ENCODE results near the gene SCN3A.

DNA sequence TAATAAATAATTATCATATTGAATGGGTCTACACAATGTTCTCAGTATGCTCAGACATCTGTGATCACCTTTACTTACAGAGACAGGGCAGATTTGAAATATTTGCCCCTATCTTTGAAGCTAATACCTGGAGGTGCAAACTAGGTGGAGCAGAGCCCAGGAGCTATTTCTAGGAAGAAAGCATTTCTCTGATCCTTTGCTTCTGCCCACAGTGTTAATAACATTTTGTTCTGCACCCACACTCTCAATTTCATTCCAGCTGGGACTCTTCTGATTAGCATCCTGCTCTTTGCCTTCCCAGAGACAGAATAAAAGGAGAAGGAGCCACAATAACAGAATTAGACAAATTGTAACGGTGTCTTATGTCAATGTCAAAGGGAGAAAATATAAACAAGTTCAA is 23.7 kb upstream of the SCN3A start:
- no peak for TF ChIP-seq POLR2AphosphoS5 (IDR thresholded peaks at IDR 0.05; ENCODE audit: low read depth, low read length)
- no peak for TF ChIP-seq FOXP2 (optimal IDR thresholded peaks at IDR 0.05; ENCODE audit: borderline replicate concordance, extremely low read depth, extremely low read length, insufficient read depth)
- TF ChIP-seq, protein P1, sequence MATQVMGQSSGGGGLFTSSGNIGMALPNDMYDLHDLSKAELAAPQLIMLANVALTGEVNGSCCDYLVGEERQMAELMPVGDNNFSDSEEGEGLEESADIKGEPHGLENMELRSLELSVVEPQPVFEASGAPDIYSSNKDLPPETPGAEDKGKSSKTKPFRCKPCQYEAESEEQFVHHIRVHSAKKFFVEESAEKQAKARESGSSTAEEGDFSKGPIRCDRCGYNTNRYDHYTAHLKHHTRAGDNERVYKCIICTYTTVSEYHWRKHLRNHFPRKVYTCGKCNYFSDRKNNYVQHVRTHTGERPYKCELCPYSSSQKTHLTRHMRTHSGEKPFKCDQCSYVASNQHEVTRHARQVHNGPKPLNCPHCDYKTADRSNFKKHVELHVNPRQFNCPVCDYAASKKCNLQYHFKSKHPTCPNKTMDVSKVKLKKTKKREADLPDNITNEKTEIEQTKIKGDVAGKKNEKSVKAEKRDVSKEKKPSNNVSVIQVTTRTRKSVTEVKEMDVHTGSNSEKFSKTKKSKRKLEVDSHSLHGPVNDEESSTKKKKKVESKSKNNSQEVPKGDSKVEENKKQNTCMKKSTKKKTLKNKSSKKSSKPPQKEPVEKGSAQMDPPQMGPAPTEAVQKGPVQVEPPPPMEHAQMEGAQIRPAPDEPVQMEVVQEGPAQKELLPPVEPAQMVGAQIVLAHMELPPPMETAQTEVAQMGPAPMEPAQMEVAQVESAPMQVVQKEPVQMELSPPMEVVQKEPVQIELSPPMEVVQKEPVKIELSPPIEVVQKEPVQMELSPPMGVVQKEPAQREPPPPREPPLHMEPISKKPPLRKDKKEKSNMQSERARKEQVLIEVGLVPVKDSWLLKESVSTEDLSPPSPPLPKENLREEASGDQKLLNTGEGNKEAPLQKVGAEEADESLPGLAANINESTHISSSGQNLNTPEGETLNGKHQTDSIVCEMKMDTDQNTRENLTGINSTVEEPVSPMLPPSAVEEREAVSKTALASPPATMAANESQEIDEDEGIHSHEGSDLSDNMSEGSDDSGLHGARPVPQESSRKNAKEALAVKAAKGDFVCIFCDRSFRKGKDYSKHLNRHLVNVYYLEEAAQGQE (IDR thresholded peaks at IDR 0.05; ENCODE audit: insufficient read depth in 1 of 2, low read depth in 2 of 2, low read length in 2 of 2): no peak
- TF ChIP-seq SIN3A (IDR thresholded peaks at IDR 0.05; ENCODE audit: borderline replicate concordance, insufficient read depth, low read length): no peak
- no peak for TF ChIP-seq TAF1 (IDR thresholded peaks at IDR 0.05; ENCODE audit: borderline replicate concordance, insufficient read depth, low read length)

Measured in PFSK-1 (cell line).